Choroid plexus epithelial cell (primary cell): ENCODE data around the gene AP1B1.

Experiments used
- DNase-seq: peaks from one replicate; pipeline ENCODE4 v3.0.0-alpha.2; 2010; ENCODE audit warnings: low read depth
- H3K4me3 ChIP-seq: 2 replicates; pipeline ENCODE4 v1.5.1; 2011; ENCODE audit warnings: low read depth, mild to moderate bottlenecking, control low read depth, low read length, moderate library complexity
- TF ChIP-seq, protein P1 (sequence below): conservative IDR thresholded peaks from 2 replicates; pipeline ENCODE4 v1.5.1; 2011; ENCODE audit warnings: low read depth, mild to moderate bottlenecking, control low read depth, inconsistent platforms, low read length, moderate library complexity

The AP1B1 gene

DNA sequence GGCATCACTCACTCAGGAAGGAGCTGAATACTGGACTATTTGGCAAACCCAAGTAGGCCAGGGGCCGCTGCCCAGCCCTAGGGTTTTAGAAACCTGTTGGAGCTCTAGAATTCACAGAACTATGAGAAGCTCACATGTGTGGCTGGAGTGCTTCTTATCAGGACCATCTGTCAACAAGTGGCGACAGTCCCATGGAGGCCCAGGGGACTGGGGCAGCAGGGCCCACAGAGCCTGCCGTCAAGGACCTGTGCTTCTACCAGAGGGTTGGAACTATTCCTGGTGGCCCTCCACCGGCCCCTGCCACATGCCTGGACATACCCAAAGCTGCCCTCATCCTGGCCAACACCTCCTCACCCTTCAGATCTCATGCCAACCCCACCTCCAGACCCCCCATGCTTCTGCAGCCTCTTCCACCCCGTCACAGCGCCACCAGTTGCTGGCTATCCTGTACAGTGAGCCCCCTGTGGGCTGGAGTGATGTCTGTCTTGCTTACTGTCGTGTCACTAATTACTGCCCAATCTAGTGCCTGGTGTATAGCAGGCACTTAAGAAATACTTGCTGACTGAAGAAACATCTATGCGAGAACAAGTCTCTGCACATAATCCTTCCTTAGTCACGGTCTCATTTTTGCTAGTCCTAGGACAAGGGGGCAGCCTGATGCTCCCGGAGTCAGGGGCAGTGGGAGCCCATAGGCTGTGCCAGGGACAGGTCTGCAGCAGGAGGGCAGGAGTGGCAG, 45.6 kb downstream of the AP1B1 start:
- TF ChIP-seq, protein P1, sequence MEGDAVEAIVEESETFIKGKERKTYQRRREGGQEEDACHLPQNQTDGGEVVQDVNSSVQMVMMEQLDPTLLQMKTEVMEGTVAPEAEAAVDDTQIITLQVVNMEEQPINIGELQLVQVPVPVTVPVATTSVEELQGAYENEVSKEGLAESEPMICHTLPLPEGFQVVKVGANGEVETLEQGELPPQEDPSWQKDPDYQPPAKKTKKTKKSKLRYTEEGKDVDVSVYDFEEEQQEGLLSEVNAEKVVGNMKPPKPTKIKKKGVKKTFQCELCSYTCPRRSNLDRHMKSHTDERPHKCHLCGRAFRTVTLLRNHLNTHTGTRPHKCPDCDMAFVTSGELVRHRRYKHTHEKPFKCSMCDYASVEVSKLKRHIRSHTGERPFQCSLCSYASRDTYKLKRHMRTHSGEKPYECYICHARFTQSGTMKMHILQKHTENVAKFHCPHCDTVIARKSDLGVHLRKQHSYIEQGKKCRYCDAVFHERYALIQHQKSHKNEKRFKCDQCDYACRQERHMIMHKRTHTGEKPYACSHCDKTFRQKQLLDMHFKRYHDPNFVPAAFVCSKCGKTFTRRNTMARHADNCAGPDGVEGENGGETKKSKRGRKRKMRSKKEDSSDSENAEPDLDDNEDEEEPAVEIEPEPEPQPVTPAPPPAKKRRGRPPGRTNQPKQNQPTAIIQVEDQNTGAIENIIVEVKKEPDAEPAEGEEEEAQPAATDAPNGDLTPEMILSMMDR, result no peak
- H3K4me3 ChIP-seq, result no peak overlapping the region
- DNase-seq, result no peak

DNA sequence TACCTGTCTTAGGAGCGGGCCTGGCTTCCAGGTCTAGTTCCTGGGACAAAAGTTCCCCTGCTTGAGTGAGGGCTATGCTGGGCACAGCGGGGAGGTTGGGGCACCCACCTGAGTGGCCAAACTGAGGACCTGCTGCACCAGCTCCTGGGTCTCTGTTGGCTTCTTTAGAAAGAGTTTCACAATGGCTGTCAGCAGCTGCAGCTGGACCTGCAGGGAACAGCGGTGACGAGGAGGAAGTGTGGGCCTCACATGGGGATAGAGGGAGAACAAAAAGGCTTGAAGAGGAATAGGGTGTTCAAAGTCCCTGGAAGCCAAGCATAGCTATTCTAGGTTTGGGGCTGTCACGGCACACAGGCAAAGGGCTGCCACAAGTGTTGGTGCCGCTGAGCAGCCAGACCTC, 46.2 kb downstream of the AP1B1 start:
- no peak for DNase-seq
- H3K4me3 ChIP-seq, result no peak overlapping the region
- TF ChIP-seq, protein P1, result no peak

DNA sequence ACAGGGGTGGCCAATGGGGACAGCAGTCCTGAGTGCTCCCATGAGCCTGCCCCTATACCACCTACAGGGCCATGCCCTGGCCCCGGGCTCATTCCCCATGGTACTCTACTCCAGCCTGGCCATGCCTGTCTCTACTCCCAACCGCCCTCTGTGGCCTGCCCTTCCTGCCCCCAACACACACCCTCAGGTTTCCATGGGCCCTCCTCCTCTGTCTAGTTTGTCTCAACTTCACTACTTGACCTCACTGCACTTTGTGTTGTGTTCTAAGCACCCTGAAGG, 46.6 kb downstream of the AP1B1 start:
- TF ChIP-seq, protein P1, result no peak
- no peak for DNase-seq
- no peak overlapping the region for H3K4me3 ChIP-seq

DNA sequence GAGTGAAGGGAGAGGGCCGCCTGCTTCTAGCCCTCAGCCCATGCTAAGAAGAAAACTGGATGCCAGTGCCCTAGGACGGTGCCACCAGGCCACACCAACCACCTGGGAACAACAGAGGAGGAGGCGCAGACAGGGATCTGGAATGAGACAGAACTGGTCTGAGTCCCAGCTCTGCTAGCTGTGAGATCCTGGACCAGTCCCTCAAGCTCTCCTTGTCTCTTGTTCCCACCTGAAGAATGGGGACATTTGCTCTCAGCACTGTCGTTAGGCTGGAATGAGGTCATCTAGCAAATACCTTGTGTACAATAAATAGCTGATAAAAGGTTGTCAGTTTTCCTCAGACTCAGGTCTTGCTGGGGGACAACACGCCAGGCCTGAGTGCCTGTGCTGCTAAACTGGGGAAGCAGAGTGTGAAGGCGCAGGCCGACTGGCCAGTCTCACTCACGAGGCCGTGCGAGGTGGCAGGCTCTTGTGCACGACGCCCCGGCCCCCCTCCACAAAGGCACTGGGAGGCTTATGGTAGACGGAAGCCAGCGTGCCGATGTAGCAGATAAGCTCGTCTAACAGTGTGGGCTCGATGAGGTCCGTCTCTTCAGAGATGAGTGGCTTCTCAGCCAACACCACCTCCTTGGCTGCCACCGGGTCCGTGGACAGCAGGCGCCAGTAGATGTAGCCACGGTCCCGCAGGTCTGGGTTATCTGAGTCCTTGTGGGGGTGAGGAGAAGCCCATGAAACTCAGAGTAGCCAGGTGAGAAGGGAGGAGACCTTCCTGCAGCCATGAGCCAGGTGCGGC, 47.1 kb downstream of the AP1B1 start:
- H3K4me3 ChIP-seq, result no peak overlapping the region
- TF ChIP-seq, protein P1, result no peak
- no peak for DNase-seq

DNA sequence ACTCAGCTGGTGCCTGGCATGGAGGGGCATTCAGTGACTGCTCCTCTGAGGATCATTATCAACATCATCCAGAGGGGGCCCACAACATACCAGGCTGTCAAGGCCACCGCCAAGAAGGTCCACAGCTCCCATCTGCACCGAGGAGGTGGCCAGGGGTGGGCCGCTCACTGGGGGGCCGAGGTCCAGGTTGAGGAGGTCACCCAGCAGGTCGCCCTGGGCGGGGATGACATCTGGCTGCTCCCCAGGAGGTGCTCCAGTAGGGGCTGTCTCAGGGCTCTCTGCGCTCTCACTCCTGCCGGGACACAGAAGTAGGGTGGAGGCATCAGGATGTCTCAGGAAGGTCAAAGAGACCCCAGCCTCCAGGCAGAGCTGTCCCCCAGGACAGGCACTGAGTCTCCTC, 47.8 kb downstream of the AP1B1 start:
- no peak overlapping the region for H3K4me3 ChIP-seq
- TF ChIP-seq, protein P1, result no peak
- no peak for DNase-seq

DNA sequence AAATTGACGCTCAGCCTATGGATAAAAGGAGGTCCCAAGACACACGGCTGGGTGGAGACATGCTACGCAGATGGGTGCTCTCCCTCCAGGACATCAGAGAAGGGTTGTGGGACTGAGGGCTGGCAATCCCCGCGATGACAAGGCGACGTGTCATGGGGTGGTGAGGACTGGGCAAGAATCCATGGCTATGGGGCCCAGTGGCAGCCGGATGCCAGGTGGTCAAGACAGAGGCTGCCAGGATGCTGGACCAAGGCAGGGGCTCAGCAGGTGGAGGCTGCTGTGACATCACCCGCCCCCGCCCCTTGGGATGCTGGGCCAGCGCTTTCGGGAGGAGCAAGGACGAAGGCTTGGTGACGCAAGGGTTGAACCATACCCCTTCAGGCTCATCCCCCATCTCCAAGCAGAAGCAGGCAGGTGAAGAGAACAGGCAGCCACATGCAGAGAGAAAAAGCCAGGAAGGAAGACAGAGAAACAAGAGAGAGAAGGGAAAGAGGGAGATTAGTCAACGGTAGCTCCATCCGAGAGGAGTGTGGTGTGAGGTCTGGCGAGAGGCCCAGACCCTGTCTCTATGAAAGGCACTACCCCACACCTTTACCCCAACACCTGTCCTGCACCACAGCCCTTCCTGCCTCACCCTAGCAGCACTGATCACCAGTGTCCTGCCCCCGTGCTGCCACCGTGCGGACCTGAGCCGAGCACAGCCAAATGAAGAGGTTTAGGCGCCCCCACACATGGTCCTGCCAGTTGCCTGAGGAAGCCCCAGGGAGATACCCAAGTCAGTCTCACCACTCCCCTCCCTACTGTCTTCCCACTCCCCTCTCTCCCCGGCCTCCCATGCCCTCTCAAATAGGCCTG, 48.8 kb downstream of the AP1B1 start:
- TF ChIP-seq, protein P1, result no peak
- DNase-seq, result no peak
- H3K4me3 ChIP-seq, result no peak overlapping the region
